Epithelial cell of proximal tubule (primary cell): Measurements from ENCODE around the gene MTCH2. TPM values are rescaled to one million over a fixed set of nuclear protein-coding genes. Genes with fewer than 3 reads are reported as not detected.
"Not testable (repeated sequence)": the region's sequence is repeated elsewhere in the genome, so short reads cannot be mapped to it uniquely, and the experiment has no call there.

Source experiments
- DNase-seq: peaks from one replicate; pipeline ENCODE4 v3.0.0-alpha.2; 2011; ENCODE audit warnings: low read depth
- H3K4me3 ChIP-seq: 2 replicates; pipeline ENCODE4 v1.5.1; 2011; ENCODE audit warnings: low read depth, mild to moderate bottlenecking, low read length
- total RNA-seq: library from RNA; depleted of rRNA; stranded (reverse); fragments of >200 nt; gene quantifications from 2 replicates; pipeline ENCODE4 v1.2.3, GENCODE V29; 2015
- TF ChIP-seq, protein P1 (sequence below): conservative IDR thresholded peaks from 2 replicates; pipeline ENCODE4 v1.5.1; 2012; ENCODE audit warnings: low read depth, mild to moderate bottlenecking, low read length

Gene MTCH2
- 153 and 160 TPM in 2 replicates for total RNA-seq

DNA sequence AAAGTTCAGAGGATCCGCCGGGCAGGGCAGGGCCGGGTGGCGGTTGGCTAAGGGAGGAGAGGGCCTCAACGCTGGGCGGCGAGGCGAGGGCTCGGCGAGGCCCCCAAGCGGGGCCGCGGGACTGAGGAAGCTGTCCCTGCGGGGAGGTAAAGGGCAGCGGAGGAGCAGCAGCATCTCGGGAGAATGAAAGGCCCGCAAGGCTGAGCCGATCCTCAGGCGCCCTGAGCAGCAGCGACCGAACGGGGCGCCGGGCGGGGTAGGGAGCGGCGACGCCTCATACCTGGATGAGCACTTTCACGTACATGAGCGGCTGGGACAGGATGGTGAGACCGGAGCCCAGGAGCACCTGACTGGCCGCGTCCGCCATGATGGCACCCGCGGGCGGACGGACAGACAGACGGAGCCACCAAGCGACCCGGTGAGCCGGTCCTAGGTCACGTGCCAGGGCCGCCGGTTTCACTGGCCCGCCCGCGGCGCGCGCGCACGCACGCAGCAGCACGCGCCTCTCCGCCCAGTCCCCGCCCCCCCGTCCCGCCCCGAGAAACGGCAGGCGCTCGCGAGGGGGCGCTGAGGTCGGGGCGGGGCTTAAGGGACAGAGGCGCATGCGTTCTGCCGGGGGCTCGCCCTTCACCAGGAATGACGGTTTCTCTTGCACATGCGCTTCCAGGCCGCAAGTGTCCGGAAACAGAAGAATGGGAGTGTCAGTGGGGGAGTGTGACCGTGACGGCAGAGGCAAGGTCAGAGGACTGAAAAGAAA is at the start of gene MTCH2:
Gene MTCH2 (minus strand): TSS at position 461 of the 757 bp plus-strand sequence. CDS start 94 bp downstream, at position 367.
- peak; percentile 72 for DNase-seq
- TF ChIP-seq, protein P1, sequence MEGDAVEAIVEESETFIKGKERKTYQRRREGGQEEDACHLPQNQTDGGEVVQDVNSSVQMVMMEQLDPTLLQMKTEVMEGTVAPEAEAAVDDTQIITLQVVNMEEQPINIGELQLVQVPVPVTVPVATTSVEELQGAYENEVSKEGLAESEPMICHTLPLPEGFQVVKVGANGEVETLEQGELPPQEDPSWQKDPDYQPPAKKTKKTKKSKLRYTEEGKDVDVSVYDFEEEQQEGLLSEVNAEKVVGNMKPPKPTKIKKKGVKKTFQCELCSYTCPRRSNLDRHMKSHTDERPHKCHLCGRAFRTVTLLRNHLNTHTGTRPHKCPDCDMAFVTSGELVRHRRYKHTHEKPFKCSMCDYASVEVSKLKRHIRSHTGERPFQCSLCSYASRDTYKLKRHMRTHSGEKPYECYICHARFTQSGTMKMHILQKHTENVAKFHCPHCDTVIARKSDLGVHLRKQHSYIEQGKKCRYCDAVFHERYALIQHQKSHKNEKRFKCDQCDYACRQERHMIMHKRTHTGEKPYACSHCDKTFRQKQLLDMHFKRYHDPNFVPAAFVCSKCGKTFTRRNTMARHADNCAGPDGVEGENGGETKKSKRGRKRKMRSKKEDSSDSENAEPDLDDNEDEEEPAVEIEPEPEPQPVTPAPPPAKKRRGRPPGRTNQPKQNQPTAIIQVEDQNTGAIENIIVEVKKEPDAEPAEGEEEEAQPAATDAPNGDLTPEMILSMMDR = no peak
- H3K4me3 ChIP-seq = peak within 1 kb of the TSS; percentile 94

DNA sequence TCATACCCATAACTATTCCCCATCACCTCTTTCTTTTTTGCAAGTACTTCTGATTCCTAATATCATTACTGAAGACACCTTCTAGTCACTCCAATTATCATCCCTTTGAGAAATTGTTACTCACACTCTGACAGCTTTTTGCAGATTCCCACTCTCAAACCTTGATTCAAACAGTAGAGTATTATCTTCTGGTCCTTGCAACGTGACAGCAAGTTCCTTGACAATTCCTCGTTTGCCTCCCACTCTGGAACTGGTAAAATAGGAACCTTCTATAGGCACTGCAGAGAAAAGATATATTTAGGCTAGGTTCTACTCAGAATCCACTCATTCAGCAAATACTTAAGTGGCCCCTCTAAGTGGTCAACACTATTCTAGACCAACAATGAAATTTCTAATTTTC is 49.6 kb upstream of the MTCH2 start:
- TF ChIP-seq, protein P1 = no peak
- DNase-seq = no peak
- H3K4me3 ChIP-seq = no peak overlapping the region

DNA sequence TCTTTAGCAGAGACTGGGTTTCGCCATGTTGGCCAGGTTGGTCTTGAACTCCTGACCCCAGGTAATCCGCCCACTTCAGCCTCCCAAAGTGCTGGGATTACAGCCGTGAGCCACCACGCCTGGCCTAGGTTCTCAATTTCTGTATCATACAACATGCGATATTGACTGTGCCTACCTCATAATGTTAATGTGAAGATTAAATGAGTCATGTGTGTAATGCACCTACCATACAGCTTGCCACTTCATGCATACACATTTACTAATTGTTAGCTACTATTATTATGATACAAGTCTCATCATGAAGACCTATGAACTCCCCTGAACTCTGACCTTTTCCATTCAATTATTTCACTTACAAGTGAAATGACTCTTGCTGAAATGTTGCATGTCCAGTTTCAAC is 47.1 kb upstream of the MTCH2 start:
- H3K4me3 ChIP-seq = no peak overlapping the region
- no peak for DNase-seq
- TF ChIP-seq, protein P1 = no peak

DNA sequence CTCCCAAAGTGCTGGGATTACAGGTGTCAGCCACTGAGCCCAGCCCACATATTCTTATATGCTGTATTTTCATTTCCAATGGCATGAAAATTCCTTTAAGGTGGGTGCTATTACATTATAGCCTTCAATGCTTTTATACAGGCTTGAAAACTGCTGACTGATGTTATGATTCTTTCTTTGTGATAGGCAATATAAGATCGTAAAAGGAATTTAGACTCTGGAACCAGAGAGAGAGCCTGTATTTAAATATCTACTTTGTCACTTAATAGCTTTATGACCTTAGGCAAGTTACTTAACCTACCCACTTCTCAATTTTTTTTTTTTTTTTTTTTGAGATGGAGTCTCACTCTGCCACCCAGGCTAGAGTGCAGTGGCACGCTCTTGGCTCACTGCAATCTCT is 46.6 kb upstream of the MTCH2 start:
- TF ChIP-seq, protein P1 = no peak
- no peak overlapping the region for H3K4me3 ChIP-seq
- DNase-seq = no peak

DNA sequence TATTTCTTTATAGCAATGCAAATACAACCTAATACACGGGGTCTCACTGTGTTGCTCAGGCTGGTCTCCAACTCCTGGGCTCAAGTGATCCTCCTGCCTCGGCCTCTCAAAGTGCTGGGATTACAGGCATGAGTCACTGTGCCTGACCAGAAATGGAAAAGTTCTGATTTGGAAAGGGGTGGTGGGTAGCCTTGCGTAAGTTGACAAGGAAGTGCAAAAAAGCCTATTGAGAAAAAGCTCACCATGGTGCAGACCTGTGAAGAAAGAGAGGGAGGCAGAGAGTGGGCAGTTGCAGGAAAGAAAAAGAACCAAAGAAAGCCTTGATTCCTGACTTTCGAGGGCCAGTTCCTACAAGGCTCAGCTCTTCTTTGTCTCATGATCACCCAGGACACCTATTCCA is 45.8 kb upstream of the MTCH2 start:
- DNase-seq = no peak
- no peak overlapping the region for H3K4me3 ChIP-seq
- TF ChIP-seq, protein P1 = no peak

DNA sequence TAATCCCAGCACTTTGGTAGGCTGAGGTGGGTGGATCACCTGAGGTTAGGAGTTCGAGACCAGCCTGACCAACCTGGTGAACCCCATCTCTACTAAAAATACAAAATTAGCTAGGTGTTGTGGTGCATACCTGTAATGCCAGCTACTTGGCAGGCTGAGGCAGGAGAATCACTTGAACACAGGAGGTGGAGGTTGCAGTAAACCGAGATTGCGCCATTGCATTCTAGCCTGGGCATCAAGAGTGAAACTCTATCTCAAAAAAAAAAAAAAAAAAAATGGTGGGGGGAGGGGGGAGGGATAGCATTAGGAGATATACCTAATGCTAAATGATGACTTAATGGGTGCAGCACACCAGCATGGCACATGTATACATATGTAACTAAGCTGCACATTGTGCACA is 44.3 kb upstream of the MTCH2 start:
- not testable (repeated sequence) for DNase-seq, H3K4me3 ChIP-seq

DNA sequence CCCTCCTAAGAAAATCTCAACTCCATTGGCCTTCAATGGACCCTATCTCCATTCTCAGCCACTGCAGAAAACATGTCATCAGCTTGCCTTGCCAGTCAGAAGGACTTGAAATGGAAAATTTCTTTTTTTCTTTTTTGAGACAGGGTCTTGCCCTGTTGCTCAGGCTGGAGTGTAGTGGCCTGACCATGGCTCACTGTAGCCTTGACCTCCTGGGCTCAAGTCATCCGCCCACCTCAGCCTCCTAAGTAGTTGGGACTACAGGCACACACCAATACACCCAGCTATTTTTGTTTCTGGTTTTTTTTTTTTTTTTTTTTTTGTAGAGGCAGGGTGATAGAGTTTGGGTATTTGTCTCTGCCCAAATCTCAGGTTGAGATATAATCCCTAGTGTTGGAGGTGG is 43.8 kb upstream of the MTCH2 start:
- TF ChIP-seq, protein P1 = no peak
- H3K4me3 ChIP-seq = no peak overlapping the region
- DNase-seq = no peak
